OCI-LY3 (cell line): ENCODE data around the gene GCM1.
"Not testable (repeated sequence)": the region's sequence is repeated elsewhere in the genome, so short reads cannot be mapped to it uniquely, and the experiment has no call there.

Source experiments
- H2AFZ ChIP-seq: fragments of 200-600, 300-600 bp; shearing (Covaris generic); 2 replicates; pipeline ENCODE4 v1.6.0; 2014; ENCODE audit warnings: antibody characterized with exemption, low read depth, low read length
- H3K27ac ChIP-seq: fragments of 200-600, 300-600 bp; sonication (generic); 2 replicates; pipeline ENCODE4 v1.5.1; 2014; ENCODE audit warnings: mild to moderate bottlenecking, low read length, moderate library complexity, mixed read lengths
- H3K27me3 ChIP-seq: fragments of 200-600, 300-600 bp; sonication (generic); 2 replicates; pipeline ENCODE4 v1.6.1; 2014; ENCODE audit warnings: low read depth, low read length, mixed read lengths
- H3K36me3 ChIP-seq: fragments of 200-600, 300-600 bp; sonication (generic); replicated peaks from 2 replicates; pipeline ENCODE3; 2014; ENCODE audit warnings: low read depth, low read length, mixed read lengths
- H3K4me1 ChIP-seq: fragments of 300-600, 200-600 bp; sonication (generic); 2 replicates; pipeline ENCODE4 v1.6.1; 2014; ENCODE audit warnings: low read length, mixed read lengths
- H3K4me2 ChIP-seq: fragments of 200-600, 300-600 bp; sonication (generic); 2 replicates; pipeline ENCODE4 v1.6.1; 2014; ENCODE audit warnings: low read length, mixed read lengths
- H3K4me3 ChIP-seq: fragments of 300-600, 200-600 bp; sonication (generic); 2 replicates; pipeline ENCODE4 v1.5.1; 2014; ENCODE audit warnings: antibody characterized with exemption, mild to moderate bottlenecking, low read length, moderate library complexity
- H3K79me2 ChIP-seq: fragments of 300-600, 200-600 bp; shearing (Covaris generic); 2 replicates; pipeline ENCODE4 v1.6.1; 2014; ENCODE audit warnings: mild to moderate bottlenecking, low read length, mixed read lengths
- H3K9ac ChIP-seq: fragments of 300-600, 200-600 bp; shearing (Covaris generic); 2 replicates; pipeline ENCODE4 v1.6.0; 2014; ENCODE audit warnings: mild to moderate bottlenecking, low read length, moderate library complexity
- H3K9me3 ChIP-seq: fragments of 200-600, 300-600 bp; shearing (Covaris generic); 2 replicates; pipeline ENCODE4 v1.6.1; 2014; ENCODE audit warnings: low read length, mixed read lengths; ENCODE audit not compliant: insufficient read depth
- H4K20me1 ChIP-seq: fragments of 200-600, 300-600 bp; sonication (generic); 2 replicates; pipeline ENCODE4 v1.6.1; 2016; ENCODE audit warnings: low read length, mixed read lengths; ENCODE audit not compliant: insufficient read depth
- CTCF ChIP-seq: fragments of 200-600, 300-600 bp; sonication (generic); IDR thresholded peaks from 2 replicates; pipeline ENCODE4 v1.5.1; 2014; ENCODE audit warnings: antibody characterized with exemption, low read length, low read depth
- EZH2phosphoT487 ChIP-seq: fragments of 200-600 bp; shearing (Covaris generic); IDR thresholded peaks from 2 replicates; pipeline ENCODE4 v1.6.1; 2018; ENCODE audit warnings: antibody characterized with exemption, mixed run types, low read depth

The GCM1 gene

GRCh38 chr6:53159558-53159957 is 10.9 kb upstream of the GCM1 start:
- Histone ChIP-seq H2AFZ (no peak overlapping the region), H3K79me2 (no peaks in the 10 kb centered on the region), H3K4me3 (no peak overlapping the region)

GRCh38 chr6:53158076-53158475 is 9.4 kb upstream of the GCM1 start:
- H2AFZ ChIP-seq, H3K4me2 ChIP-seq, H3K79me2 ChIP-seq, H3K9ac ChIP-seq, H3K27me3 ChIP-seq, H4K20me1 ChIP-seq, H3K36me3 ChIP-seq, H3K4me1 ChIP-seq, H3K27ac ChIP-seq, H3K9me3 ChIP-seq, H3K4me3 ChIP-seq: not testable (repeated sequence)

More at GRCh38 chr6:53159558-53159957, 10.9 kb upstream of the GCM1 start:
- Histone ChIP-seq H3K27ac (no peak overlapping the region), H4K20me1 (no peaks in the 10 kb centered on the region), H3K4me2 (no peak overlapping the region), H3K36me3 (no peaks in the 10 kb centered on the region), H3K9me3 (no peaks in the 10 kb centered on the region), H3K27me3 (0 out of 2 replicates have a peak, but pooled peaks cover 8% of the 10 kb centered on the region), H3K9ac (no peak overlapping the region), H3K4me1 (no peaks in the 10 kb centered on the region)
- no peak for TF ChIP-seq EZH2phosphoT487
- TF ChIP-seq CTCF, result no peak

- not testable (repeated sequence) for H3K4me3 ChIP-seq, H3K27me3 ChIP-seq, H3K79me2 ChIP-seq, H3K27ac ChIP-seq, H4K20me1 ChIP-seq, H3K4me2 ChIP-seq, H3K9me3 ChIP-seq, H2AFZ ChIP-seq, H3K36me3 ChIP-seq, H3K4me1 ChIP-seq, H3K9ac ChIP-seq
These were observed 6.6 kb upstream of the GCM1 start for GRCh38 chr6:53155279-53155678.

- Histone ChIP-seq H3K4me3 (no peak overlapping the region), H3K9ac (no peak overlapping the region), H3K4me2 (no peak overlapping the region), H2AFZ (no peak overlapping the region), H3K36me3 (no peaks in the 10 kb centered on the region), H3K27ac (no peak overlapping the region), H3K9me3 (no peaks in the 10 kb centered on the region), H4K20me1 (no peaks in the 10 kb centered on the region), H3K4me1 (no peaks in the 10 kb centered on the region), H3K79me2 (no peaks in the 10 kb centered on the region), H3K27me3 (peaks cover 7% of the 10 kb centered on the region; the same call in 1 of the 2 replicates)
- TF ChIP-seq CTCF, result no peak
- TF ChIP-seq EZH2phosphoT487, result no peak
These were observed 6.2 kb upstream of the GCM1 start for GRCh38 chr6:53154794-53155193.

GRCh38 chr6:53154071-53154470 is 5.4 kb upstream of the GCM1 start:
- Histone ChIP-seq H3K79me2 (no peaks in the 10 kb centered on the region), H2AFZ (no peak overlapping the region), H3K27ac (no peak overlapping the region), H3K9me3 (no peaks in the 10 kb centered on the region), H3K27me3 (peaks cover 4% of the 10 kb centered on the region; the same call in 1 of the 2 replicates), H3K9ac (no peak overlapping the region), H4K20me1 (no peaks in the 10 kb centered on the region), H3K4me1 (no peaks in the 10 kb centered on the region), H3K4me2 (no peak overlapping the region), H3K36me3 (no peaks in the 10 kb centered on the region), H3K4me3 (no peak overlapping the region)
- TF ChIP-seq EZH2phosphoT487, result no peak
- no peak for TF ChIP-seq CTCF
